ENCODE measurements around the gene MYO10. TPM values are rescaled to one million over a fixed set of nuclear protein-coding genes. Genes with fewer than 3 reads are reported as not detected.
"Not testable (repeated sequence)": the region's sequence is repeated elsewhere in the genome, so short reads cannot be mapped to it uniquely, and the experiment has no call there.

MYO10 gene
- total and polyA plus RNA-seq, 9 donors: 10.8 to 35.8 (median 16.3) TPM

DNA sequence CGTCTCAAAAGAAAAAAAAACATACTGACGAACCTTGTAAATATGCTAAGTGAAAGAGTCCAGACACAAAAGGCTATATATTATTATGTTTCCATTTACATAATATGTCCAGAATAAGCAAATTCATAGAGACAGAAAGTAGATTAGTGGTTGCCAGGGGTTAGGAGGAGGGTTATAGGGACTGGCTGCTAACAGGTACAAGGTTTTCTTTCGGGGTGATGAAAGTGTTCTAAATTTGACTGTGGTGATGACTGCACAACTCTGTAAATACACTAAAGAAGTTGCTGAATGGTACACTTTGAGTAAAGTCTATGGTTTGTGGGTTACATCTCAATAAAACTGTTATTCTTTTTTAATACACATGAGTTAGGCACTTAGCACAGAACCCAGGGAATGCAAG is 98.8 kb downstream of the MYO10 start:
- no peak overlapping the region for H3K4me3 ChIP-seq
- no peak overlapping the region for H3K27ac ChIP-seq
- TF ChIP-seq POLR2A (IDR thresholded peaks at IDR 0.05) (no peak), CTCF (IDR thresholded peaks at IDR 0.05) (no peak), EP300 (IDR thresholded peaks at IDR 0.05) (no peak)
- 75 to 93% (median 76%) methylated on average over 3 of the region's 3 CpGs for WGBS, 3 donors
- DNase-seq: no peak
- intact Hi-C loops (cut with DNase I): no loop called here
- no peaks in the 10 kb centered on the region for H3K27me3 ChIP-seq
- H3K36me3 ChIP-seq: no peaks in the 10 kb centered on the region
- peaks cover 14% of the 10 kb centered on the region for H3K4me1 ChIP-seq (ENCODE audit: insufficient read depth)
- no peaks in the 10 kb centered on the region for H3K9me3 ChIP-seq

DNA sequence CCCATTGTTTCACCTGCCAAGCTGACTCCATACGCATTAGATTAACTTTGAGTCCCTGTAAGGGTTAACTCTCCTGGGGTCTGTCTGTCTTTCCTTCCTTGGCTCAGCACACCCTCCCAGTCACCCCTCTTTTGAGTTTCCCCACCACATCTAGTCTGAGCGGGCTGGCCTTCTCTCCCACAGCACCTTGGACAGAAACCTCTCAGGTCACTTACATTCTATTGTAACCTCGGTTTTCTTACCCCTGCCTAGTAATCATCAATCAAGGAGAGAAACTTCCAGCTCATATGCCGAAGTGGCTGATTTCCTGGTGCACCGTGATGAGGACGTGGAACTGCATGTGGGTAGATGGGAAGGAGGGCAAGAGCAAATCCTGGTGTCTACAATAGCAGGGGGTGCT is 102.1 kb downstream of the MYO10 start:
- Histone ChIP-seq H3K27ac (no peak overlapping the region), H3K4me3 (no peak overlapping the region), H3K9me3 (no peaks in the 10 kb centered on the region), H3K36me3 (no peaks in the 10 kb centered on the region), H3K4me1 (ENCODE audit: insufficient read depth) (peaks cover 10% of the 10 kb centered on the region), H3K27me3 (no peaks in the 10 kb centered on the region)
- intact Hi-C loops (cut with DNase I): no loop called here
- 81 to 83% (median 82%) methylated on average over 6 of the region's 6 CpGs for WGBS, 3 donors
- DNase-seq: no peak
- TF ChIP-seq EP300 (IDR thresholded peaks at IDR 0.05) (no peak), POLR2A (IDR thresholded peaks at IDR 0.05) (no peak), CTCF (IDR thresholded peaks at IDR 0.05) (no peak)

DNA sequence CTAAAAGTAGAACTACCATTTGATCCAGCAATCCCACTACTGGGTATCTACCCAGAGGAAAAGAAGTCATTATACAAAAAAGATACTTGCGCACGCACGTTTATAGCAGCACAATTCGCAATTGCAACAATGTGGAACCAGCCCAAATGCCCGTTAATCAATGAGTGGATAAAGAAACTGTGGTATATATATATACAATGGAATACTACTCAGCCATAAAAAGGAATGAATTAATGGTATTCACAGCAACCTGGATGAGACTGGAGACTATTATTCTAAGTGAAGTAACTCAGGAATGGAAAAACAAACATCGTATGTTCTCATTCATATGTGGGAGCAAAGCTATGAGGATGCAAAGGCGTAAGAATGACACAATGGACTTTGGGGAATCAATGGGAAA is 104.8 kb downstream of the MYO10 start:
- DNase-seq; H3K27ac ChIP-seq; H3K4me1 ChIP-seq (ENCODE audit: insufficient read depth); H3K27me3 ChIP-seq; H3K36me3 ChIP-seq; intact Hi-C loops (cut with DNase I); H3K9me3 ChIP-seq; H3K4me3 ChIP-seq: not testable (repeated sequence)
- 95 to 97% (median 96%) methylated on average over 7 of the region's 7 CpGs for WGBS, 3 donors

- intact Hi-C loops (cut with DNase I): no loop called here
- no peaks in the 10 kb centered on the region for H3K36me3 ChIP-seq
- no peak for DNase-seq
- no peak overlapping the region for H3K27ac ChIP-seq
- H3K9me3 ChIP-seq: no peaks in the 10 kb centered on the region
- TF ChIP-seq EP300 (IDR thresholded peaks at IDR 0.05): no peak
- TF ChIP-seq CTCF (IDR thresholded peaks at IDR 0.05): no peak
- no peak for TF ChIP-seq POLR2A (IDR thresholded peaks at IDR 0.05)
- H3K4me1 ChIP-seq (ENCODE audit: insufficient read depth): no peaks in the 10 kb centered on the region
- H3K4me3 ChIP-seq: no peak overlapping the region
- 88 to 94% (median 90%) methylated on average over 8 of the region's 8 CpGs for WGBS, 3 donors
- no peaks in the 10 kb centered on the region for H3K27me3 ChIP-seq
Measured at GRCh38 chr5:16827755-16828154, 108.3 kb downstream of the MYO10 start.

DNA sequence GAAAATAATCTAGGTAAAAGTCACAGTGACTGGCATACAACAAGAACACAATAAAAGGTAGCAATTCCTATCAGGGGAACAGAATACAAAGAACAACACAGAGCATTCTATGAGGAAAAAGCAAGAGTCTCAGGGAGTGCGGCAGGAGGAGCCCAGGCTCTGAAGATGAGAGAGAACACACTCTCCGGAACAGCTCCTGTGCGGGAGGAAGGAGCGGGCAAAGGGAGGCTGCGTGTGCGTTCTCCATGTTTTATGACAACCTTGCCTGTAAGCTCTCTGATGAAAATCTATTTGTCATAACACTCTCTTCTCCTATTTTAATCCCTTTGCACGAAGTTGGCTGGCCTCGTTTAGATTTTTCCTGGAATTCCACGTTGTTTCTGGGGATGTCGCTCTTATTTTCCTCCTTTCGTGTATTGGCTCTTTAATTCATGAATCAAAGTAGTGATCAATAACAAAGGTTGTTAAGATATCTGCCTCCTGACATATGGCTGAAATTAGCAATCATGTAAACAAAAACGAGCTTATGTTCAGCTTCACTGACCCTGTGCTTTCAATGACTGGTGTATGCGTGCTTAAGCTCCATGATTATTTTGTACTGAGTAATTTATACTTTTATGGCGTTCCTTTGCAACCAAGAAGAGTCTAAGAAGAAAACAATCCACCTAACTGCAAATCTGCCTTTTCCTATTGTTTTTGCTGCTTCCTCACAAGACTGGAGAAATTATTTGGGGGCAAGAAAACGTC is 109.5 kb downstream of the MYO10 start:
- no peak overlapping the region for H3K4me3 ChIP-seq
- TF ChIP-seq POLR2A (IDR thresholded peaks at IDR 0.05): no peak
- TF ChIP-seq CTCF (IDR thresholded peaks at IDR 0.05): no peak
- TF ChIP-seq EP300 (IDR thresholded peaks at IDR 0.05): no peak
- H3K27ac ChIP-seq: no peak overlapping the region
- WGBS, 3 donors: 62 to 72% (median 71%) methylated on average over 15 of the region's 15 CpGs
- no peaks in the 10 kb centered on the region for H3K4me1 ChIP-seq (ENCODE audit: insufficient read depth)
- H3K9me3 ChIP-seq: no peaks in the 10 kb centered on the region
- no peaks in the 10 kb centered on the region for H3K36me3 ChIP-seq
- no peak for DNase-seq
- H3K27me3 ChIP-seq: no peaks in the 10 kb centered on the region
- intact Hi-C loops (cut with DNase I): no loop called here
